ENCODE measurements around the gene NFKBIZ. TPM values are rescaled to one million over a fixed set of nuclear protein-coding genes. Genes with fewer than 3 reads are reported as not detected.

NFKBIZ gene
- total RNA-seq, result 10 to 100 TPM in 4 of 9 donors, 1 to 10 TPM in 5; 6.9 to 44.8 (median 10.0) TPM
- 1 to 10 TPM; 5.6 to 7.2 TPM for polyA plus RNA-seq
- long read RNA-seq, donor 1, partial matches to known transcripts, result 3 of 11 reads
- long read RNA-seq, donor 1, other reads (novel, unspliced or antisense), result 4 of 11 reads
- long read RNA-seq, donor 2, transcript NFKBIZ-202 (12 exons, 3,923 nt), result major isoform, 23 of 44 reads
- long read RNA-seq, donor 2, partial matches to known transcripts, result 16 of 44 reads
- long read RNA-seq, donor 2, other reads (novel, unspliced or antisense), result 5 of 44 reads
- long read RNA-seq, donor 3, partial matches to known transcripts, result 0 of 6 reads
- long read RNA-seq, donor 3, other reads (novel, unspliced or antisense), result 4 of 6 reads

DNA sequence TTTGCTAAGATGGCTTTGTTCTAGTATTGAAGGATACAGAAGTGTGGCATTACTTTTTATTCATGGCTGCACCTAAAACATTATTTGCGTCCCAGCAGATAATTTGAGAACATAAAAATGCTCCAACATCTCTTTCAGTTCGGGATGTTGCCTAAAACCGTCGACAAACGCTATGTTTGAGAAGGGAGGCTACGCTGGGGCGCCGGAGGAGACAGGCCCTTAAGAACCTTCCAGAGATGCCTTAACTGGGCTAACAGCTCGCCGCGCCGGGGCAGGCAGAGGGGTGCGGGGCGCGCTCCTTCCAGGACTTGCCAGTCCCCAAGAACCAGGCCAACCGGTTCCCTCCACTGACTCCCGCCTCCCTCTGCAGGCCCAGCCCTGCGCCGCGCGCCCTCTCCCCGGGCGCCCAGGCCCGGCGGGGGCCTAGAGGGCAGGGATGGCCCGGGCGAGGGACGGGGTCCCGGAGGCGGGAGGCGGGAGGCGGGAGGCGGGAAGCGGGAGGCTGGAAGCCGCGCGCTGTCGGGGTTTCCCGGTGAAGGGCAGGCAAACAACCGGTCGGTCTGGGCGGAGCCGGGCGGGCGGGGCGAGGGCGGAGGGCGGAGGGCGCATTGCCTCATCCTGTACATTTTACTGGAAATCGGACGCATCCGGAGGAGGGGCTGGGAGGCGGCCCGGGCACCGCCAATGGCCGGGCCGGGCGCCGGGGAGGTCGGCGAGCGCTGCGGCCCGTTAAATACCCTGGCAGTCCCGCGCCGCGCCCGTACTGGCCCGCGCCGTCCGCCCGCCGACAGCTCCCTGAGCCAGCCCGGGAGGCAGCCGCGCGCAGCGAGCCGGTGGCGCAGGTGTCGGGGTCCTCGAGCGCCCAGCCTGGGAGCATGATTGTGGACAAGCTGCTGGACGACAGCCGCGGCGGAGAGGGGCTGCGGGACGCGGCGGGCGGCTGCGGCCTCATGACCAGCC is at the start of gene NFKBIZ:
Gene NFKBIZ (plus strand): TSS at position 761 of the 960 bp plus-strand sequence. CDS start 115 bp downstream, at position 876.
- H3K27ac ChIP-seq, result peak within 1 kb of the TSS; percentile 96 to 100 (median 99)
- intact Hi-C loops (cut with DNase I), result loop anchor here in 4 of 10 donors (1.0 to 5.0 kb wide), 4 partner anchors 19 to 37 kb away; no protein-coding TSS in a partner anchor

GRCh38 chr3:101801174-101801573 is 48.1 kb upstream of the NFKBIZ start:
- DNase-seq (no peak), ATAC-seq (no peak)
- Histone ChIP-seq H3K9me3 (peaks cover 0 to 5% (median 0%) of the 10 kb centered on the region in 12 donors), H3K27me3 (no peaks in the 10 kb centered on the region), H3K36me3 (peaks cover 0 to 56% (median 44%) of the 10 kb centered on the region in 9 donors), H3K4me3 (no peak overlapping the region), H3K27ac (no peak overlapping the region), H3K4me1 (peaks cover 0 to 5% (median 0%) of the 10 kb centered on the region in 12 donors)
- intact Hi-C loops (cut with DNase I), result loop anchor here in 6 of 10 donors (5.0 to 10.0 kb wide), 3 partner anchors 731 to 736 kb away; no protein-coding TSS in a partner anchor
- 80 to 90% (median 86%) methylated on average over 4 of the region's 4 CpGs for WGBS, 4 donors
- TF ChIP-seq, protein P1, sequence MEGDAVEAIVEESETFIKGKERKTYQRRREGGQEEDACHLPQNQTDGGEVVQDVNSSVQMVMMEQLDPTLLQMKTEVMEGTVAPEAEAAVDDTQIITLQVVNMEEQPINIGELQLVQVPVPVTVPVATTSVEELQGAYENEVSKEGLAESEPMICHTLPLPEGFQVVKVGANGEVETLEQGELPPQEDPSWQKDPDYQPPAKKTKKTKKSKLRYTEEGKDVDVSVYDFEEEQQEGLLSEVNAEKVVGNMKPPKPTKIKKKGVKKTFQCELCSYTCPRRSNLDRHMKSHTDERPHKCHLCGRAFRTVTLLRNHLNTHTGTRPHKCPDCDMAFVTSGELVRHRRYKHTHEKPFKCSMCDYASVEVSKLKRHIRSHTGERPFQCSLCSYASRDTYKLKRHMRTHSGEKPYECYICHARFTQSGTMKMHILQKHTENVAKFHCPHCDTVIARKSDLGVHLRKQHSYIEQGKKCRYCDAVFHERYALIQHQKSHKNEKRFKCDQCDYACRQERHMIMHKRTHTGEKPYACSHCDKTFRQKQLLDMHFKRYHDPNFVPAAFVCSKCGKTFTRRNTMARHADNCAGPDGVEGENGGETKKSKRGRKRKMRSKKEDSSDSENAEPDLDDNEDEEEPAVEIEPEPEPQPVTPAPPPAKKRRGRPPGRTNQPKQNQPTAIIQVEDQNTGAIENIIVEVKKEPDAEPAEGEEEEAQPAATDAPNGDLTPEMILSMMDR (IDR thresholded peaks at IDR 0.05), result no peak
- TF ChIP-seq POLR2A (IDR thresholded peaks at IDR 0.05), result no peak

More for the DNA sequence above, at the start of gene NFKBIZ:
- DNase-seq (peak; percentile 97 to 98 (median 98)), ATAC-seq (peak; percentile 96 to 99 (median 98))
- Histone ChIP-seq H3K36me3 (peaks cover 3 to 31% (median 22%) of the 10 kb centered on the region in 9 donors), H3K4me3 (peak within 1 kb of the TSS; percentile 77 to 99 (median 89)), H3K4me1 (peaks cover 0 to 48% (median 13%) of the 10 kb centered on the region in 12 donors), H3K27me3 (no peaks in the 10 kb centered on the region), H3K9me3 (no peaks in the 10 kb centered on the region)
- WGBS, 4 donors, result 1 to 3% (median 2%) methylated on average over 50 to 95 of the region's 95 CpGs
- TF ChIP-seq, protein P1 (IDR thresholded peaks at IDR 0.05), result no peak
- peak; percentile 25 to 98 for TF ChIP-seq POLR2A (IDR thresholded peaks at IDR 0.05)

- DNase-seq (no peak), ATAC-seq (no peak)
- intact Hi-C loops (cut with DNase I), result loop anchor here in 6 of 10 donors (5.0 to 10.0 kb wide), 3 partner anchors 730 to 735 kb away; no protein-coding TSS in a partner anchor
- TF ChIP-seq, protein P1 (IDR thresholded peaks at IDR 0.05), result no peak
- TF ChIP-seq POLR2A (IDR thresholded peaks at IDR 0.05), result no peak
- H3K4me3 ChIP-seq, result no peak overlapping the region
- H3K27me3 ChIP-seq, result no peaks in the 10 kb centered on the region
- peaks cover 0 to 5% (median 0%) of the 10 kb centered on the region in 12 donors for H3K9me3 ChIP-seq
- peaks cover 0 to 57% (median 40%) of the 10 kb centered on the region in 9 donors for H3K36me3 ChIP-seq
- peaks cover 0 to 5% (median 0%) of the 10 kb centered on the region in 12 donors for H3K4me1 ChIP-seq
- H3K27ac ChIP-seq, result no peak overlapping the region
- 93 to 100% (median 94%) methylated on average over 2 of the region's 2 CpGs for WGBS, 4 donors
Observed at GRCh38 chr3:101802179-101802578, 47.1 kb upstream of the NFKBIZ start.
